GM21367 (cell line): ENCODE results near the gene KRTAP4-9.
"Not testable (repeated sequence)": the region's sequence is repeated elsewhere in the genome, so short reads cannot be mapped to it uniquely, and the experiment has no call there.

Experiments used
- ATAC-seq: cut with Tn5 transposase; IDR thresholded peaks from one replicate; pipeline ENCODE4 v1.9.1; 2021; ENCODE audit not compliant: unreplicated experiment

KRTAP4-9 gene

DNA sequence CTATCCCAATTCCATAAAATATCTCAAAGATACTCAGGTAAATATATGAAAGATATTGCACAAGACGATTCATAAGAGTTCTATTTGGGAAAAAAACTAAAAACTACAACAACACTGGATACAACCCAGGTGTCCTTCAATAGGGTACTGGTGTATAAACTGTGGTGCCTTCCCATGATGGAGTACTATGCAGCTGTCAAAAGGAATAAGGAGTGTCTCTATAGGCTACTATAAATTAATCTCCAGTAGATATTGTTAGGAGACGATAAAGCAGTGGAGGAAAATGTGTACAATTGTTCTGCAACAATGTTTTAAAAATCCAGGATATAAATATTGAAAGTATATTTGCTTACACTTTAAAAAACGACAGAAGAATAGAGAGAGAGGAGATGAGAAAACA, 21.2 kb downstream of the KRTAP4-9 start:
- no peak for ATAC-seq

DNA sequence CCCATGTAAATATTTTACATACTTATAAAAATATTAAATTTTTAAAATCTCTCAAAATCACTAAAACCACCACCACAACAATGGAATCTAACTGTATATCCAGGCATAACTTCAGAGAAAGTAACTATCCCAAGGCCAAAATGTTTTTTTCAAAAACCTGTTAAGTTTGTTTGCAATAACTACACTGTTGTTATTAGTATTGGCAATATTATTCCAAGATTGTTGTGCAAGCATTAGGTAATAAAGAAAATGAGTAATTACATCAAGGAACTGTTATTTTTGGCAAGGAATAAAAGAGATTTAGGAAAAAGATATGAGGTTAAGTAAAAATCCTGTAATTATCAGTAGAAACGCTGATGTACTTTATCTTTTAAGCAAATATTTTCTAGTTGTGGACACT, 22.2 kb downstream of the KRTAP4-9 start:
- ATAC-seq: no peak

DNA sequence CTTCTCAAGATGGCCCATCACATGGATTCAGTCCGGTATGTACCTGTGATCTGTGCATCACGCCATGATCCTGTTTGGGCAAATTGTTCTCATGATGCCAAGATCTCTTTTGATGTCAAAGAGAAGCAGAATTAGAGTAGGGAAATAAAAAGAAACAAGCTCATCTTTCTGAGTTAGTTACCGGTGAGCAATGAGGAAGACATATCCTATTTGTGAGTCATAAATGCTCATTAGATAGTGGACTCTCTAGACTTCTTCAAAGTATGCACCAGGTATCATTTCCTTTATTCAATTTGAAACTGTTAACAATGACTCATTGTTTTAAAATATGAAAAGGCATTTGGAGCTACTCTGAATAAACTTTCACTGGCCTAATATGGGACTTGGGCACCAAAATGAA, 26.8 kb downstream of the KRTAP4-9 start:
- no peak for ATAC-seq

DNA sequence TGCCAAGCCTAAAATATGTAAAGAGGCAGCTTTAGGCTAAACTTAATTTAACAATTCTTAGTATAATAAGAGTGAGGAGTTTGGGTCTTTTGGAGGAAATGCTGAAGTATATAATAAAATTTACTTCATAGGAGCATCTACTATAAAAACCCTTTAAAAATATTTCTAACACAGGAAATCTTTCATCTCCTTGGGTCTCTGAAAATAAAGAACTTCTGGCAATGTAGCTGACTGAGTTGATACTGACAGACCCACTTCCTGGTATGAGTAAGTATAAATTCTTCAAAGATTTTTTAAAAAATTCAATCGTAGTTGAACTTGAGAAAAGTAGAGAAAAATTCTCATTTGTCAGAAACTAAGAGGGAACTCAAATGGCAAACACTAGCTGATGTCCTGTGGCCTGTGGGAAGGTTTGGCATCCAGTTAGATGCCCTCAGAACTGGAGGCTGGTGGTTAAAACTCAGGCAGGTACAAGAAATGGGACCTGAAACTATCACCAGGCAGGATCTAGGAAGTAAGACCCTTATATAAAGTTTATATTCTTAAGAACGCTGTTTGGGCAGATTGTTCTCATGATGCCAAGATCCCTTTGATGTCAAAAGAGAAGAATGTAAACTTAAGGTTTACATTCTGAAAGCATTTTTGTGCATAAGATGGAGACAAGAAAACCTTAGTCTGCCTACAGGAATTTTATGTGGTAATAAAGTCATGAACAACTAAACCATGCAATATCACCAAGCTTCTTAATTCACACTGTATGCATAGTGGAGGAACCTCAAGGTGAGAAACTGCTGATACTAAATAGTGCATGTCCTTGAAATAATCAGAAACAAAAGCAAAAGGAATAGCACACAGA, 28.9 kb downstream of the KRTAP4-9 start:
- ATAC-seq: no peak

DNA sequence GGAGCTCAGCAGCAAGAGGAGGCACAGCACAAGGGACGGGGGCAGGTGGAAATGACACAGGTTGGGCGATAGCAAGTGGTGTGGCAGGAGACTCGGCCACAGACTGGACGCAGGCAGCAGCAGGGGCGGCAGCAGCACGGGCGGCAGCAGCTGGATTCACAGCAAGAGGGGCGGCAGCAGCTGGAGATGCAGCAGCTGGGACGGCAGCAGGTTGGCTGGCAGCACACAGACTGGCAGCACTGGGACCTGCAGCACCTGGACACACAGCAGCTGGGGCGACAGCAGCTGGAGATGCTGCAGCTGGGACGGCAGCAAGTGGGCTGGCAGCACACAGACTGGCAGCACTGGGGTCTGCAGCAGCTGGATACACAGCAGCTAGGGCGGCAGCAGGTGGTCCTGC, 34.7 kb downstream of the KRTAP4-9 start:
- ATAC-seq: not testable (repeated sequence)

DNA sequence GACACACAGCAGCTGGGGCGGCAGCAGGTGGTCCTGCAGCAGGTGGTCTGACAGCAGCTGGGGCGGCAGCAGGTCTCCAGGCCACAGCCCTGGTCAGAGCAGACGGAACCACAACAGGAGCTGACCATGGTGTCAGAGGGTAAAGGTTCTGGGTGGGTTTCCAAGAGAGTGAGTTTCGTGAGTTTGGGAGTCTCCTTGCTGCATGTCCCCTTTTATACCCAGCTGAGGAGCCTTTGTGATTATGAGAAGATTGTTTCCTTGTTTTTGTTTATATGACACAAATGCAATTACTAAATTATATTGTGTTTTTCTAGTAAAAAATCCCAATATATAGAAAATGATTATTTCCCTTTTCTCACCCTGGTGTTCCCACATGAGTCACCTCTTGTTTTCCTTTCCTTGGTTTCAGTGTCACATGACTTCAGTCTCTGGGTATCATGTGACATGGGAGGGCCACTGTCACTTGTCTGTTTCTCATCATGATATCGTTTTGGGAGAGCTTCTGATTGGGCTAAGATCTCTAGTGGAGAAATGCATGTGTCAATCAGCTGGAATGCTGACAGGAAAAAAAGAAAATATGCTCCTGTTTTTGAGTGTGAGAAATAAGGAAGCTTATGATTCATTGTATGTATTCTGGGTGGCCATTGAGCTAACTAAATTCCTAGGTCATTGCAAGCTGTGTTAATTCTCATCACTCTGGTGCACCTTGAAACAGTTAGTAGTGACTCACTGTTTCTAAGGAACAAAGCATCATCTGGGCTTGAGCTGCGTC, 35.4 kb downstream of the KRTAP4-9 start, which contains the start of gene KRTAP4-6:
KRTAP4-6 (minus strand) TSS at position 185 of the 772 bp plus-strand sequence; CDS start at position 128, 57 bp downstream.
- ATAC-seq: no peak

DNA sequence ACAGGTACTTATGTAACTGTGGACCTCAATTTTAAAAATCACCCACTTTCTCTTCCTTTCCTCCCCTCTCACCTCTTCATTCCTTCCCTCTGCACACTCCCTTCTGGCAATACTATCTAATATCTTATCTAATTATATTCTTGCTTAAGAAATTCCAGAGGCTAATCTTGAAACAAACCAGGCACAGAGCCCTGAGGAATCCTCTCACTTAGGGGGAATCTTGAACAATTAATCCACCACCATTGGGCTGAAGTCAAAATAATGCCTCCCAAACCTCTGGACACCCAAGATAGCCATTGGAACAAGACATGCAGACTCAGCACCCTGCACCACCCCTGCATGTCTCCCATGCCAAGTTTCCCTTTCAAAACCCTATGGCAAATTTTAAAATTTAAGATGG, 36.2 kb downstream of the KRTAP4-9 start:
- no peak for ATAC-seq

DNA sequence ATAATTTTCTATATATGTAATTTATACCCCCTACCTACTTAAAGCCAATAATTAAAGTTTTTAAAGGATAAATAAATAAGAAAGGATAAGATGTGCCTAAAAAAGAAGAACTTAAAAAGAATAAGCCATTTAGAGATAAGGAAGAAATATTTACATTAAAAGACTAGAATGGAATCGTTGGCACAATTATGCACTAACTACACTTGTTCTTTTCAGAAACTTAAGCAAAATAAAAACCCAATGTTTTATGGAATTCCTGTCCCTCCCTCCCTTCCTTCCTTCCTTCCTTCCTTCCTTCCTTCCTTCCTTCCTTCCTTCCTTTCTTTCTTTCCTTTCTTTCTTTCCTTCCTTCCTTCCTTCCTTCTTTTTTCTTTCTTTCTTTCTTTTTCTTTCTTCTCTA, 39.7 kb downstream of the KRTAP4-9 start:
- ATAC-seq: no peak

DNA sequence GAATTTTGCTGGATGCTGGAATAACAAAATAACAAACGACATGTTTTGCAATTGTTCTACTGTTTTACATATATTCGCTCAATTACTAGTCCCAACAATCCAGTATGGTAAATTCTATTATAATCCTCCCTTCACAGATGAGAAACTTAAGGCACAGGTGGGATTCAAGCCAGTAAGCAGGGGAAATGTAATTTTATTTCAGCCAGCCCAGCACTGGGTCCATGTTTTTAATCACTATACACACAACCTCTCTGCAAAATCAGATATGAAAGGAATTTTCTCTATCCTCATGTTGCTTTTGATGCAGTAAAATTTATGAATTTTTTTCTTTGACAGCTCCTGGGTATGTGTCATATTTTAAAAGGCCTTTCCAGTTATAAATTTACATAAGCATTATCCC, 40.1 kb downstream of the KRTAP4-9 start:
- no peak for ATAC-seq

DNA sequence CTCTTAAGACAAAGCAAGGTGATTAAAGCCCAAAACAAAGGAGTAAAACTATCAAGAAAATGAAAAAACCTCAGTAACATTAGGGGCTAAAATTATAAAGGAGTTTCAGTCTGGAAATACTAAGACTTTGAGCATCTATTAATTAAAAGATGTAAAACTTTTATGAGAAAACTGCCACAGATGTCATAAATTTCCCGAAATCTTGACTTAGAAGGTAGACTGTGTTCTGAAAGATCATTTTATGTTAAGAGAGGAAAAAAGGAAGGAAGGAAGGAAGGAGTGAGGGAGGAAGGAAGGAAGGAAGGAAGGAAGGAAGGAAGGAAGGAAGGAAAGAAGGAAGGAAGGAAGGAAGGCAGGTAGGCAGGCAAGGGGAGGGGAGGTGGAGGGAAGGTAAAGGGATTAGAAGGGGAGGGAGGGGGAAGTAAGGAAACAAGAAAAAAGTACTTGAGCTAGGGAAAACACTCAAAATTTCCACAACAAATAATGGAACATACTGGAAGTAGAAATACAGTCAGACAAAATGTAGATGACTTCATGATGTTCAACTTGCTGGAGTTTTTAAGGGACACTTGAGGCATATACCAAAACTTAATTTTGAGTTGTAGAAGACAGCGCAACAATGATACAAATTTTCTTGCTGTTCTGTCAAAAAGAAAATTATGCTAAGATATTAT, 42.5 kb downstream of the KRTAP4-9 start:
- no peak for ATAC-seq

DNA sequence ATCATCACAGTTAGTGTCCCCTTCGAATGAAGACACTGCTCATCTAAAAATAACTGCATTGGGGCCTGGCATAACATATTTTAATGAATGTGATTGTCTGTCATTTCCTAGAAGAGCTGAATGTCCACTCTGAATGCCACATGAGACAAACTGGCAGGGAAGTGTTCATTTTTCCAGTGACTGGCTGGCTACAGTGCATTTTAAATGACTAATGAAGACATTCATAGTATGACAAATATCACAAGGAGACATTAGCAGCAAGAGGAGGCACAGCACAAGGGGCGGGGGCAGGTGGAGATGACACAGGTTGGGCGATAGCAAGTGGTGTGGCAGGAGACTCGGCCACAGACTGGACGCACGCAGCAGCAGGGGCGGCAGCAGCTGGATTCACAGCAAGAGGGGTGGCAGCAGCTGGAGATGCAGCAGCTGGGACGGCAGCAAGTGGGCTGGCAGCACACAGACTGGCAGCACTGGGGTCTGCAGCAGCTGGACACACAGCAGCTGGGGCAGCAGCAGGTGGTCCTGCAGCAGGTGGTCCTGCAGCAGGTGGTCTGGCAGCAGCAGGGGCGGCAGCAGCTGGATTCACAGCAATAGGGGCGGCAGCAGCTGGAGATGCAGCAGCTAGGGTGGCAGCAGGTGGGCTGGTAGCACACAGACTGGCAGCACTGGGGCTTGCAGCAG, 43.9 kb downstream of the KRTAP4-9 start:
- ATAC-seq: not testable (repeated sequence)

DNA sequence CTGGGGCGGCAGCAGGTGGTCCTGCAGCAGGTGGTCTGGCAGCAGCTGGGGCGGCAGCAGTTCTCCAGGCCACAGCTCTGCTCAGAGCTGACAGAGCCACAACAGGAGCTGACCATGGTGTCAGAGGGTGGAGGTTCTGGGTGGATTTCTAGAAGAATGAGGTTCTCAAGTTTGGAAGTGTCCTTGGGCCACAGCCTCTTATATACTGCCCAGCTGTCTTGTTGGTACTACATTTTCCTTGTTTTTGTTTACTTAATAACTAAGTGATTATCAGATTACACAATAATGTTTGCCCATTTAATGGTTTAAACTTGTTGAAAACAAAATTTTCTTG, 44.4 kb downstream of the KRTAP4-9 start, which contains the start of gene KRTAP4-5:
KRTAP4-5 (minus strand) TSS at position 174 of the 334 bp plus-strand sequence; CDS start at position 116, 58 bp downstream.
- ATAC-seq: no peak

DNA sequence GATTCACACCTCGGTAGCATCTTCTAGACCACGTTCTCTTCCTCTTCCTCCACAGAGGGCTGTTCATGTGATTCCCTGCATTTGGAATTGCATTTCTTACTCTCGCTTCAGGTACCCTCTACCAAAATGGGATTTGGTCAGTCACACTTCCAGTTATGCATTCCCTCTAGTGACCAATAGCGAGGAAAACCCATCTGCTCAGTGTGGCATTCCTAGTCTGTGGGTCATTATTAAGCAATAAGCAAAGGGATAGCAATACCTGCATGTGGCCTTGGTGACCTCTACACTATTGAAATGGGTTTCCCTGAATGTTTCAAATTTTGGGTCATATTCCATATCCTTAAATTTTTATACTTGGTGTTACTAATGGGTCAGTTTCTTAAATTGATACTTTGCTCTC, 44.8 kb downstream of the KRTAP4-9 start:
- no peak for ATAC-seq

DNA sequence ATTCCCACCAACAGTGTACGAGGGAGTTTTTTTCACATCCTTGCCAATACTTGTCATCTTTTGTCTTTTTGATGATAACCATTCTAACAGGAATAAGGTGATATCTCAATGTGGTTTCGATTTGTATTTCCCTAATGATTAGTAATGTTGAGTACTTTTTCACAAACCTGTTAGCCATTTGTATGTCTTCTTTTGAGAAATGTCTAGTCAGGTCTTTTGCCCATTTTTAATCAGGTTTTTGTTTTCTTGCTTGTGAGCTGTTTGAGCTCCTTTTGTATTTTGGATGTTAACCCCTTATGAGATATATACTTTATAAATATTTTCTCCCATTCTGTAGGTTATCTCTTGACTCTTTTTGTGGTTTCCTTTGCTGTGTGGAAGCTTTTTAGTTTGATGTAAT, 46.3 kb downstream of the KRTAP4-9 start:
- no peak for ATAC-seq

DNA sequence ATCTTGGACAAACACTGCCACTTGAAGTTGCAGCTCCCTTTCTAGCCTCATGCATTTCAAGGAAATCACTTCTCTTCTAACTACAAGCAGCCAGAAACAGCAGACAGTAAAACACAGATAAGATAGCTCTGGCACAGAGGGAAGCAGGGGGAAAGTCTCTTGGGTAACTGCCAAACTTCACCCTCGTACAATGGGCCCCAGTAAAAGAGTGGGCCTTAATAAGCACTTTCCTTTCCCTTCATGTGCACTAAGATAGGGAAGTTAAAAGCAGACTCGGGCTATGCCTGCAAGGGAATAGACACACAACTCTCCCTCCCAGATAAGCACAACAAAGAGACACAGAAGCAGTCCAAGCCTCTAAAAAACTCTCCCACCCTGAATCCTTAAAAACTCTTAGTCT, 48.7 kb downstream of the KRTAP4-9 start:
- ATAC-seq: no peak
